ENCODE data around the gene SLC35B1.

GRCh38 chr17:49715717-49716279 lies 8.0 kb upstream of the SLC35B1 start:
- TF ChIP-seq CTCF (IDR thresholded peaks at IDR 0.05 in 2 of 3, conservative IDR thresholded peaks at IDR 0.05 in 1 of 3; ENCODE audit: control insufficient read depth in 2 of 3, extremely low read depth in 1 of 3, insufficient read depth in 1 of 3, low read depth in 3 of 3, low read length in 3 of 3) (no peak), IKZF1 (conservative IDR thresholded peaks at IDR 0.05) (no peak), PKNOX1 (IDR thresholded peaks at IDR 0.05) (no peak), CHD4 (IDR thresholded peaks at IDR 0.05) (no peak), MTA3 (IDR thresholded peaks at IDR 0.05; ENCODE audit: borderline replicate concordance, low read length) (no peak), ZNF274 (IDR thresholded peaks at IDR 0.05; ENCODE audit: insufficient read depth, insufficient read length) (no peak), SUPT20H (IDR thresholded peaks at IDR 0.05; ENCODE audit: borderline replicate concordance, control insufficient read depth, low read depth, low read length) (no peak)
